Fibroblast of lung (primary cell): ENCODE data around the gene HCN2. TPM values are rescaled to one million over a fixed set of nuclear protein-coding genes. Genes with fewer than 3 reads are reported as not detected.

Source experiments
- DNase-seq, 2 donors: peaks; one replicate each; pipeline versions ENCODE4 v3.0.0 to v3.0.0-alpha.2; 2010; ENCODE audit warnings: low read depth in 2 of 2
- H2AFZ ChIP-seq: 2 replicates; pipeline ENCODE4 v1.5.1; 2012; ENCODE audit warnings: low read length, control low read depth, inconsistent platforms
- H3K27ac ChIP-seq: 2 replicates; pipeline ENCODE4 v1.5.1; 2011; ENCODE audit warnings: low read length, control low read depth; ENCODE audit not compliant: insufficient read depth
- H3K27me3 ChIP-seq: 2 replicates; pipeline ENCODE4 v1.5.1; 2011; ENCODE audit warnings: mild to moderate bottlenecking, low read length; ENCODE audit not compliant: control insufficient read depth, insufficient read depth
- H3K36me3 ChIP-seq: 2 replicates; pipeline ENCODE4 v1.5.1; 2011; ENCODE audit warnings: low read length; ENCODE audit not compliant: control insufficient read depth, insufficient read depth
- H3K4me1 ChIP-seq: 2 replicates; pipeline ENCODE4 v1.5.1; 2011; ENCODE audit warnings: low read length; ENCODE audit not compliant: control insufficient read depth, insufficient read depth; ENCODE audit errors: extremely low read depth
- H3K4me2 ChIP-seq: 2 replicates; pipeline ENCODE4 v1.5.1; 2011; ENCODE audit warnings: low read length, control low read depth; ENCODE audit not compliant: insufficient read depth; ENCODE audit errors: extremely low read depth
- H3K4me3 ChIP-seq, 4 experiments: fragments of 200-600 bp in 1 of 4; sonication (generic) in 1 of 4; replicated peaks in 1 of 4; 2 replicates each; pipeline ENCODE4 v1.5.1; 2011 to 2016; ENCODE audit warnings: low read length in 4 of 4, low read depth in 3 of 4, mild to moderate bottlenecking in 3 of 4, control low read depth in 2 of 4, inconsistent platforms in 1 of 4, mixed read lengths in 1 of 4; ENCODE audit not compliant: insufficient read depth in 1 of 4; ENCODE audit errors: control extremely low read depth in 1 of 4
- H3K79me2 ChIP-seq: 2 replicates; pipeline ENCODE4 v1.5.1; 2012; ENCODE audit warnings: mild to moderate bottlenecking, low read length, inconsistent platforms; ENCODE audit not compliant: control insufficient read depth, insufficient read depth
- H3K9ac ChIP-seq: 2 replicates; pipeline ENCODE4 v1.5.1; 2011; ENCODE audit warnings: mild to moderate bottlenecking, low read length, control low read depth; ENCODE audit not compliant: insufficient read depth
- H3K9me3 ChIP-seq: 2 replicates; pipeline ENCODE4 v1.5.1; 2012; ENCODE audit warnings: low read depth, low read length; ENCODE audit not compliant: control insufficient read depth, insufficient read depth
- H4K20me1 ChIP-seq: 2 replicates; pipeline ENCODE4 v1.5.1; 2011; ENCODE audit warnings: low read length; ENCODE audit not compliant: control insufficient read depth, insufficient read depth; ENCODE audit errors: extremely low read depth
- CTCF ChIP-seq, 2 donors: IDR thresholded peaks in 1 of 2; conservative IDR thresholded peaks in 1 of 2; 1 replicate in 1 of 2; 2 replicates in 1 of 2; pipeline ENCODE4 v1.5.1; 2011 to 2012; ENCODE audit warnings: low read length in 2 of 2, control low read depth in 1 of 2, inconsistent platforms in 1 of 2, low read depth in 1 of 2, mild to moderate bottlenecking in 1 of 2
- EZH2 ChIP-seq: IDR thresholded peaks from 2 replicates; pipeline ENCODE4 v1.5.1; 2012; ENCODE audit warnings: low read length, control low read depth, mild to moderate bottlenecking; ENCODE audit errors: missing control alignments
- polyA plus RNA-seq, 2 donors: library from polyadenylated mRNA; depleted of rRNA in 1 of 2; stranded (reverse) in 1 of 2; unstranded in 1 of 2; fragments of >200 nt; gene quantifications; 2 replicates each; pipeline ENCODE4 v1.2.1, GENCODE V29; 2011 to 2012; ENCODE audit warnings: missing spikeins in 1 of 2
- total RNA-seq: library from RNA; depleted of rRNA; stranded (reverse); fragments of >200 nt; gene quantifications from 2 replicates; pipeline ENCODE4 v1.2.1, GENCODE V29; 2014

The HCN2 gene
- total and polyA plus RNA-seq, 2 donors (not counting 1 experiment from before 2014, with no cell fraction given) = 0.49 to 0.50 TPM

- Histone ChIP-seq H3K4me1 (peaks cover 13% of the 10 kb centered on the region), H3K27ac (no peak overlapping the region)
- DNase-seq = no peak
Measured at GRCh38 chr19:576768-577438, 12.8 kb upstream of the HCN2 start.

GRCh38 chr19:577439-578392, 12.0 kb upstream of the HCN2 start:
- peaks cover 14% of the 10 kb centered on the region for H3K36me3 ChIP-seq
- no peak overlapping the region for H3K9ac ChIP-seq
- no peak overlapping the region for H3K27ac ChIP-seq
- no peak overlapping the region for H2AFZ ChIP-seq
- no peak overlapping the region for H3K4me2 ChIP-seq
- no peak overlapping the region for H3K4me3 ChIP-seq
- no peaks in the 10 kb centered on the region for H4K20me1 ChIP-seq
- H3K79me2 ChIP-seq = peaks cover 65% of the 10 kb centered on the region
- H3K27me3 ChIP-seq = no peaks in the 10 kb centered on the region
- DNase-seq = no peak
- H3K4me1 ChIP-seq = peaks cover 13% of the 10 kb centered on the region
- TF ChIP-seq CTCF (conservative IDR thresholded peaks at IDR 0.05 in 1 of 2, IDR thresholded peaks at IDR 0.05 in 1 of 2; ENCODE audit: low read depth in 1 of 2, low read length in 2 of 2) (no peak), EZH2 (no peak)
- no peaks in the 10 kb centered on the region for H3K9me3 ChIP-seq

More at GRCh38 chr19:576768-577438, 12.8 kb upstream of the HCN2 start:
- peaks cover 14% of the 10 kb centered on the region for H3K36me3 ChIP-seq
- no peaks in the 10 kb centered on the region for H3K27me3 ChIP-seq
- H4K20me1 ChIP-seq = no peaks in the 10 kb centered on the region
- H2AFZ ChIP-seq = no peak overlapping the region
- H3K9me3 ChIP-seq = no peaks in the 10 kb centered on the region
- no peak overlapping the region for H3K9ac ChIP-seq
- H3K4me2 ChIP-seq = no peak overlapping the region
- H3K4me3 ChIP-seq = no peak overlapping the region
- H3K79me2 ChIP-seq = peaks cover 68% of the 10 kb centered on the region
- TF ChIP-seq EZH2 (no peak), CTCF (conservative IDR thresholded peaks at IDR 0.05 in 1 of 2, IDR thresholded peaks at IDR 0.05 in 1 of 2; ENCODE audit: low read depth in 1 of 2, low read length in 2 of 2) (no peak)

- no peak overlapping the region for H2AFZ ChIP-seq
- no peaks in the 10 kb centered on the region for H4K20me1 ChIP-seq
- no peak overlapping the region for H3K4me3 ChIP-seq
- H3K4me2 ChIP-seq = no peak overlapping the region
- peaks cover 14% of the 10 kb centered on the region for H3K36me3 ChIP-seq
- DNase-seq = no peak
- no peak overlapping the region for H3K27ac ChIP-seq
- H3K9me3 ChIP-seq = no peaks in the 10 kb centered on the region
- no peak overlapping the region for H3K9ac ChIP-seq
- H3K27me3 ChIP-seq = no peaks in the 10 kb centered on the region
- TF ChIP-seq EZH2 = no peak
- H3K79me2 ChIP-seq = peaks cover 52% of the 10 kb centered on the region
- H3K4me1 ChIP-seq = peaks cover 13% of the 10 kb centered on the region
Measured at GRCh38 chr19:579111-579841, 10.4 kb upstream of the HCN2 start.
